ENCODE results near the gene KRT10. TPM values are rescaled to one million over a fixed set of nuclear protein-coding genes. Genes with fewer than 3 reads are reported as not detected.
A peak's percentile ranks its signal among the peaks of the same experiment; 100 is the strongest.
"Not testable (repeated sequence)": the region's sequence is repeated elsewhere in the genome, so short reads cannot be mapped to it uniquely, and the experiment has no call there.

The KRT10 gene
- 10 to 100 TPM; 27.5 to 58.8 (median 45.4) TPM for polyA plus RNA-seq (ENCODE audit: insufficient read depth in 1 of 5, insufficient read length in 5 of 5, low replicate concordance in 1 of 5)
- long read RNA-seq, donor 1, partial matches to known transcripts: 87 of 96 reads
- long read RNA-seq, donor 1, other reads (novel, unspliced or antisense): 5 of 96 reads
- long read RNA-seq, donor 2, transcript KRT10-202 (2 exons, 583 nt): major isoform, 6 of 66 reads
- long read RNA-seq, donor 2, partial matches to known transcripts: 60 of 66 reads
- long read RNA-seq, donor 2, other reads (novel, unspliced or antisense): 0 of 66 reads
- long read RNA-seq, donor 3, transcript KRT10-202 (2 exons, 583 nt): major isoform, 6 of 96 reads
- long read RNA-seq, donor 3, partial matches to known transcripts: 90 of 96 reads
- long read RNA-seq, donor 3, other reads (novel, unspliced or antisense): 0 of 96 reads
- long read RNA-seq, donor 4, partial matches to known transcripts: 47 of 51 reads
- long read RNA-seq, donor 4, other reads (novel, unspliced or antisense): 0 of 51 reads
- long read RNA-seq, donor 5, transcript KRT10-202 (2 exons, 583 nt): major isoform, 6 of 107 reads
- long read RNA-seq, donor 5, partial matches to known transcripts: 77 of 107 reads
- long read RNA-seq, donor 5, other reads (novel, unspliced or antisense): 24 of 107 reads
- long read RNA-seq, donor 6, transcript KRT10-202 (2 exons, 583 nt): major isoform, 12 of 91 reads
- long read RNA-seq, donor 6, partial matches to known transcripts: 74 of 91 reads
- long read RNA-seq, donor 6, other reads (novel, unspliced or antisense): 5 of 91 reads
- long read RNA-seq, donor 7, transcript KRT10-202 (2 exons, 583 nt): major isoform, 5 of 68 reads
- long read RNA-seq, donor 7, partial matches to known transcripts: 62 of 68 reads
- long read RNA-seq, donor 7, other reads (novel, unspliced or antisense): 0 of 68 reads
- long read RNA-seq, donor 8, partial matches to known transcripts: 76 of 76 reads
- long read RNA-seq, donor 8, other reads (novel, unspliced or antisense): 0 of 76 reads

GRCh38 chr17:40822132-40822812, at the start of gene KRT10:
TSS of gene KRT10 (minus strand) at chr17:40822614. CDS start at chr17:40822585, 29 bp downstream.
- no peak for DNase-seq

DNA sequence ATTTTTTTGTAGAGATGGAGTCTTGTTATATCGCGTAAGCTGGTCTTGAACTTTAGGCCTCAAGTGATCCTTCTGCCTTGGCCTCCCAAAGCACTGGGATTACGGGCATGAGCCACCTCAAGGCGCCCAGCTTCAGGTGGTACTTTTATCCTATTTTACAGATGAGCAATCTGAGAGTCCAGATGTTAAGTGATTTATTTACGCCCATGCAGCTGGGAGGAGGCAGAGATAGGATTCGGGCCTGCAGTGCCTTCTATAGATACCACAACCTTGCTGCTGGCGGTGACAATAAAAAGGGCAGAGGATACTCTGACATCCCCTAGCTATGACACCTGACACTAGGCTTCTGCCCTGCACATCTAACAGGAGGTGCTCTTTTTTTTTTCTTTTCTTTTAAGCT, 48.9 kb upstream of the KRT10 start:
- DNase-seq: no peak

- no peak for DNase-seq
These were observed 47.7 kb upstream of the KRT10 start for GRCh38 chr17:40870136-40870535.

DNA sequence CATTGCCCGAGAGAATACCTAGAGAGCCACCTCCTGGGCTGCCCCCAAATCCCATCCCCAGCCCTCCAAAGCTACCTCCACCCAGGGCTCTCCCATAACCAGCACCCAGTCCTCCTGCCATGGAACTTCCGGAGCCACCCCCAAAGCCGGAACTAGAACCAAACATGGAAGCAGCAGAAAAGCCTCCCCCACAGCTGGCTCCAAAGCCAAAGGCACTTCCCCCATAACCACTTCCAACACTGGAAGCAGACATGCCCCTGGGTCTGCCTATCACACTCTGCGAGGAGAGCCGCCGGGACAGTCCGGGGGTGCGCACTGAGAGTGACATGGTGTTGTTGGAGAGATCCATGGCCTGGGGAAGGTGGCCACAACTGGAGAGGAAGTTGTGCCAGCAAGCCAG, 44.4 kb upstream of the KRT10 start, which contains the start of gene KRT12:
Gene KRT12, minus strand, starts transcription at position 386 of the 400 bp plus-strand sequence. Its CDS starts 37 bp downstream, at position 349.
- no peak for DNase-seq

- DNase-seq: no peak
These were observed 42.4 kb upstream of the KRT10 start for GRCh38 chr17:40864661-40865390.

GRCh38 chr17:40862985-40863733, 40.7 kb upstream of the KRT10 start:
- peak in 1 of 2 donors; percentile 5 for DNase-seq

DNA sequence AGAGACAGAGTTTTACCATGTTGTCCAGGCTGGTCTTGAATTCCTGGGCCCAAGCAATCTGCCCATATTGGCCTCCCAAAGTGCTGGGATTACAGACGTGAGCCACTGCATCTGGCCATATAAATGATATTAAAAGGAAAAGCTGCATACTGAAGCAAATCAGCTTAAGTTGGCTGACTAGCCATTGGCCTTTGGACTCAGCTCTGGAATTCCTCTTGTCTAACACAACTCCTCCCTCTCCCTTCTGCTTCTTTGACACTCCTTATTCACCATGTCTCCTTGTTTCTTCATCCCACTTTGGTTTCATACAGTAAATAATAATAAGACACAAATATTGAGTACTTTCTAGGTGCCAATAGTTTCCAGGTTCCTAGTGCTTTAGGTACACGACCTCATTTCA, 37.1 kb upstream of the KRT10 start:
- no peak for DNase-seq

DNA sequence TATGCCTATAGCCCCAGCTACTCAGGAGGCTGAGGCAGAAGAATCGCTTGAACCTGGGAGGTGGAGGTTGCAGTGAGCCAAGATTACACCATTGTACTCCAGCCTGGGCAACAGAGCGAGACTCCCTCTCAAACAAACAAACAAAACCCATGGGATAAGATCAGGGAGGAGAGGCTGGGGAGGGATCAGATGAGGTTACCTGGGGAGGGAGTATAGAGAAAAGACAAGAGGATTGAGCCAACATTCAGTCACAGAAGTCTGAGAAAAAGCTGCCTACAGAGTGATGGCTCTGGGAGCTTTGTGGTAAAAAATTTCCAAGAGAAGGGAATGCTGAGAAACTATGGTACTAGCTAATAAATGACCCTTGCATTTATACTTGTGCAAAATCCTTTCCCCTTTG, 36.3 kb upstream of the KRT10 start:
- not testable (repeated sequence) for DNase-seq

GRCh38 chr17:40857535-40857934, 35.1 kb upstream of the KRT10 start:
- DNase-seq: no peak

DNA sequence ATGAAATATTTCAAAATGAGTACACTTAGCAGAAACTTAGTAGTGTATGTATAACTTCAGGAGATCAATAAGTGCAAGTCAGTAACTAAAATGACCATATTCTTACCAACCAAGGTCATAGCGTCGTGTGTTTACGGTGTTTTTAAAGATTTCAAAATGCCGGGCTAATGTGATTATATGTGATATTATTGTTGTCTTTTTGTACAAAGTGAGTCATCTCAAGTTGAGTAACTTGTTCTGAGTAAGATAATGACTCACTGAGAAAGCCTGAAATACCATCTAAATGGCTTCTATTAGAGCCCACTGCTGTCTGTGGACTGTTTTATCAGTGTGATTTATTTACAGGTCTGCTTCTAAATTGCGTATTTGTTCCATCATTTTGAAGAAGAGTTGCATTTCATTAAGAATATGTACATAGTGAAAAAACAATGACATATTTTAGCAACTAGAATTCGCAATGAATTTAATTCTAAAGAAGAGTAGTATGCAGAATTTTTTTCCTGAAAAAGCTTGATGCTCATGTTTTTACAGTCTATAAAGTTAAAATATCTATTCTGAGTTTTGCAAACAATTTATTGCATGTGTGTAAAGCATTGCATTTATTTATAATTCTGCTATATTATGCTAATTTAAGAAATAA, 31.9 kb upstream of the KRT10 start:
- no peak for DNase-seq

DNA sequence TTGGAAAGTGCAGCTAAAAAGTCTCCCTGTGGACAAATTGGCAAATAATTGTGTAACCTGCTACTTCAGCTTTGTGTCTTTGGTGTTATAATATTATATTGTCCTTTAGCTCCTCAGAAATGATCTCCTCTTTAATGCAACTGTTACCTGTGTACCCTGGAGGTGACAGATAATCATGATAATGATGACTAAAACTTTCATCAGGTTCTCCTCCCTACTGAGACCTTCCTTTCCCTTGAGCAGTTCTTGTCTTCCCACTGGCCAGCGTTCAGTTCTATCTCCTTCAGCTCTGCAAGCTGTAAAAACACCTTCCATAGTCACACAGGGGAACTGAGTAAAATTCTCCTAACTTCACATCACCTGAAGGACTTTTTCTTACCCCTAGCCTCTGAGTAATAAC, 29.9 kb upstream of the KRT10 start:
- DNase-seq: no peak

GRCh38 chr17:40850293-40850972, 28.0 kb upstream of the KRT10 start:
- no peak for DNase-seq

- DNase-seq: no peak
These were observed 27.3 kb upstream of the KRT10 start for GRCh38 chr17:40849723-40850122.

- no peak for DNase-seq
These were observed 26.3 kb upstream of the KRT10 start for GRCh38 chr17:40848583-40849235.

- no peak for DNase-seq
These were observed 24.2 kb upstream of the KRT10 start for GRCh38 chr17:40846515-40847144.

DNA sequence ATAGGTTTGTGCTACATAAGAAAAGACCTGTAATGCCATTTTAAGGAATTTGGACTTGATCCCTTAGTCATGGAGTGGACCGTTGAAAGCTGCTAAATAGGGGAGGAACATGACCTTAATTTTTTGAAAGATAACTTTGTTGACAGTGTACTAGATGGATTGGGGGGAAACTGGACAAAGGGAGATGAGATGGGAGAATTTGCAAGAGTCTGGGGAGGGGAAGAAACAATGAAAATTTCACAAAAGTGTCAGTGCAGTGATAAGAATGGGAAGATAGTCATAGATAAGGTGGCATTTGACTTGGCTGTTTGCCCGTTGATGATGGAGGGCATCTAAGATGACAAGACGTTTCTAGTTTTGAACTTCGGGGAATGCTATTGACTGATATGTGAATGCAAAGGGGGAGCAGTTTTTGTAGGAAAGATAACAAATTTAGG, 22.3 kb upstream of the KRT10 start:
- no peak for DNase-seq

- DNase-seq: no peak
These were observed 20.8 kb upstream of the KRT10 start for GRCh38 chr17:40843242-40843641.

GRCh38 chr17:40841246-40841645, 18.8 kb upstream of the KRT10 start:
- no peak for DNase-seq

Measured in right lung (tissue), 10 donors.